H9 (cell line): ENCODE data around the gene INTS6. TPM values are rescaled to one million over a fixed set of nuclear protein-coding genes. Genes with fewer than 3 reads are reported as not detected.

Experiments
- DNase-seq: peaks from one replicate; pipeline ENCODE4 v3.0.0-alpha.2; 2017
- H2AFZ ChIP-seq: one replicate; pipeline ENCODE4 v1.6.1; 2013; ENCODE audit warnings: mild to moderate bottlenecking, low read length, control low read depth, moderate library complexity
- H2AK5ac ChIP-seq: 2 replicates; pipeline ENCODE4 v1.6.1; 2013; ENCODE audit warnings: low read length, control low read depth, mixed read lengths; ENCODE audit not compliant: insufficient read length
- H2BK120ac ChIP-seq: one replicate; pipeline ENCODE4 v1.6.1; 2013; ENCODE audit warnings: low read depth, mild to moderate bottlenecking, low read length, control low read depth, inconsistent platforms; ENCODE audit not compliant: poor library complexity, severe bottlenecking
- H2BK12ac ChIP-seq: 2 replicates; pipeline ENCODE4 v1.6.1; 2013; ENCODE audit warnings: low read length, control low read depth, mixed read lengths, low read depth; ENCODE audit not compliant: insufficient read length
- H2BK15ac ChIP-seq: 2 replicates; pipeline ENCODE4 v1.6.1; 2013; ENCODE audit warnings: low read depth, low read length, control low read depth
- H2BK20ac ChIP-seq: one replicate; pipeline ENCODE4 v1.6.1; 2013; ENCODE audit warnings: low read depth, mild to moderate bottlenecking, low read length, control low read depth, inconsistent platforms; ENCODE audit not compliant: poor library complexity, severe bottlenecking
- H2BK5ac ChIP-seq: 2 replicates; pipeline ENCODE4 v1.6.1; 2013; ENCODE audit warnings: low read length, control low read depth, mixed read lengths; ENCODE audit not compliant: insufficient read length
- H3K14ac ChIP-seq: 2 replicates; pipeline ENCODE4 v1.6.1; 2013; ENCODE audit warnings: low read length, control low read depth; ENCODE audit not compliant: insufficient read depth
- H3K18ac ChIP-seq: 2 replicates; pipeline ENCODE4 v1.6.1; 2013; ENCODE audit warnings: low read depth, mild to moderate bottlenecking, mixed read lengths, low read length, control low read depth; ENCODE audit not compliant: insufficient read length
- H3K23ac ChIP-seq: 2 replicates; pipeline ENCODE4 v1.6.1; 2013; ENCODE audit warnings: low read length, control low read depth, mixed read lengths, low read depth; ENCODE audit not compliant: insufficient read length
- H3K23me2 ChIP-seq: 2 replicates; pipeline ENCODE4 v1.6.1; 2013; ENCODE audit warnings: low read depth, mild to moderate bottlenecking, mixed read lengths, low read length, control low read depth; ENCODE audit not compliant: insufficient read length, poor library complexity, severe bottlenecking
- H3K27ac ChIP-seq: 2 replicates; pipeline ENCODE4 v1.5.1; 2013; ENCODE audit warnings: low read length, control low read depth, mixed read lengths, low read depth; ENCODE audit not compliant: insufficient read length
- H3K27me3 ChIP-seq: 2 replicates; pipeline ENCODE4 v1.6.1; 2013; ENCODE audit warnings: low read length, control low read depth, inconsistent platforms; ENCODE audit not compliant: insufficient read depth
- H3K4ac ChIP-seq: 2 replicates; pipeline ENCODE4 v1.6.1; 2013; ENCODE audit warnings: low read depth, mild to moderate bottlenecking, control low read depth, inconsistent platforms, low read length, moderate library complexity
- H3K4me1 ChIP-seq: 2 replicates; pipeline ENCODE4 v1.6.1; 2013; ENCODE audit warnings: low read length, control low read depth, inconsistent platforms; ENCODE audit not compliant: insufficient read depth
- H3K4me2 ChIP-seq: 2 replicates; pipeline ENCODE4 v1.6.1; 2013; ENCODE audit warnings: low read length, control low read depth, mixed read lengths; ENCODE audit not compliant: insufficient read length, insufficient read depth
- H3K56ac ChIP-seq: 2 replicates; pipeline ENCODE4 v1.6.1; 2013; ENCODE audit warnings: low read depth, mild to moderate bottlenecking, mixed read lengths, low read length, control low read depth; ENCODE audit not compliant: insufficient read length
- H3K79me1 ChIP-seq: 2 replicates; pipeline ENCODE4 v1.6.1; 2013; ENCODE audit warnings: low read depth, mild to moderate bottlenecking, moderate library complexity, low read length, control low read depth, inconsistent platforms; ENCODE audit not compliant: insufficient read depth, poor library complexity, severe bottlenecking
- H3K79me2 ChIP-seq: 2 replicates; pipeline ENCODE4 v1.6.1; 2013; ENCODE audit warnings: low read length, control low read depth, inconsistent platforms; ENCODE audit not compliant: insufficient read depth
- H3K9ac ChIP-seq: 2 replicates; pipeline ENCODE4 v1.6.1; 2013; ENCODE audit warnings: low read length, control low read depth, mixed read lengths; ENCODE audit not compliant: insufficient read length; ENCODE audit errors: extremely low read depth
- H3K9me3 ChIP-seq: one replicate; pipeline ENCODE4 v1.6.1; 2013; ENCODE audit warnings: low read depth, low read length, inconsistent platforms; ENCODE audit not compliant: control insufficient read depth
- H3T11ph ChIP-seq: one replicate; pipeline ENCODE4 v1.6.1; 2013; ENCODE audit warnings: mild to moderate bottlenecking, low read length, control low read depth, inconsistent platforms
- H4K20me1 ChIP-seq: one replicate; pipeline ENCODE4 v1.6.1; 2013; ENCODE audit not compliant: control insufficient read depth, insufficient read length, insufficient read depth
- H4K5ac ChIP-seq: 2 replicates; pipeline ENCODE4 v1.6.1; 2013; ENCODE audit warnings: low read depth, mild to moderate bottlenecking, mixed read lengths, low read length, control low read depth; ENCODE audit not compliant: insufficient read length
- H4K8ac ChIP-seq: replicated peaks from 2 replicates; pipeline ENCODE4 v1.6.1; 2013; ENCODE audit warnings: low read length, control low read depth, mixed read lengths, low read depth; ENCODE audit not compliant: insufficient read length
- H4K91ac ChIP-seq: 2 replicates; pipeline ENCODE4 v1.6.1; 2013; ENCODE audit warnings: low read depth, mild to moderate bottlenecking, moderate library complexity, mixed read lengths, low read length, control low read depth; ENCODE audit not compliant: insufficient read length
- H3K27ac Mint-ChIP-seq, 3 experiments: 2 replicates in 2 of 3; 3 replicates in 1 of 3; pipeline ENCODE4 v1.8.0; 2020 to 2021; ENCODE audit warnings: mixed read lengths in 3 of 3, mild to moderate bottlenecking in 1 of 3, moderate library complexity in 1 of 3
- H3K27me3 Mint-ChIP-seq: 2 replicates; pipeline ENCODE4 v1.8.0; 2021; ENCODE audit warnings: low read depth, mild to moderate bottlenecking, moderate library complexity, mixed read lengths
- H3K36me3 Mint-ChIP-seq, 3 experiments: 2 replicates in 2 of 3; 3 replicates in 1 of 3; pipeline ENCODE4 v1.8.0; 2020 to 2021; ENCODE audit warnings: low read depth in 3 of 3, mixed read lengths in 3 of 3; ENCODE audit not compliant: insufficient read depth in 1 of 3
- H3K4me1 Mint-ChIP-seq, 2 experiments: 2 replicates each; pipeline ENCODE4 v1.8.0; 2020; ENCODE audit warnings: mixed read lengths in 2 of 2
- H3K4me3 Mint-ChIP-seq, 2 experiments: 2 replicates in 1 of 2; 3 replicates in 1 of 2; pipeline ENCODE4 v1.8.0; 2020 to 2021; ENCODE audit warnings: mild to moderate bottlenecking in 2 of 2, mixed read lengths in 2 of 2, moderate library complexity in 1 of 2
- H3K9me3 Mint-ChIP-seq, 2 experiments: 2 replicates in 1 of 2; 3 replicates in 1 of 2; pipeline ENCODE4 v1.8.0; 2020; ENCODE audit warnings: mild to moderate bottlenecking in 2 of 2, mixed read lengths in 2 of 2, moderate library complexity in 1 of 2
- CTCF ChIP-seq: fragments of 200-600 bp; sonication (generic); conservative IDR thresholded peaks from 3 replicates; pipeline ENCODE4 v1.8.0; 2021; ENCODE audit warnings: antibody characterized with exemption, mild to moderate bottlenecking
- WGBS: extraction: QIAGEN DNeasy Blood & Tissue Kit; methylation state at CpG from one replicate; pipeline ENCODE4 v1.1.7; 2013; ENCODE audit warnings: missing lambda C conversion rate, low lambda C conversion rate, mixed read lengths; ENCODE audit not compliant: insufficient read length; ENCODE audit errors: extremely low coverage; 5-methylcytosine and 5-hydroxymethylcytosine counted together
- total RNA-seq: library from RNA; stranded (reverse); gene quantifications from 2 replicates; pipeline ENCODE4 v1.2.1, GENCODE V29; 2021

INTS6 gene
- total RNA-seq, 1 experiment from 2014 or later, result 61.2 TPM

GRCh38 chr13:51355217-51355616 lies 97.6 kb downstream of the INTS6 start:
- H3K27ac Mint-ChIP-seq, result no peak overlapping the region
- H3K4me3 Mint-ChIP-seq, result no peak overlapping the region
- Histone ChIP-seq H2AFZ (no peak overlapping the region), H2AK5ac (no peak overlapping the region), H2BK120ac (no peak overlapping the region), H3T11ph (no peak overlapping the region), H2BK12ac (no peak overlapping the region), H3K9ac (no peak overlapping the region), H3K18ac (no peak overlapping the region), H2BK20ac (no peak overlapping the region), H3K9me3 (no peaks in the 10 kb centered on the region), H3K4ac (no peak overlapping the region), H3K56ac (no peak overlapping the region), H3K27me3 (no peaks in the 10 kb centered on the region), H4K91ac (no peak overlapping the region), H3K79me2 (no peaks in the 10 kb centered on the region), H2BK15ac (no peak overlapping the region), H4K20me1 (no peaks in the 10 kb centered on the region), H2BK5ac (no peak overlapping the region), H3K23me2 (no peaks in the 10 kb centered on the region), H4K5ac (no peak overlapping the region), H3K4me1 (peaks cover 2% of the 10 kb centered on the region; the same call in 1 of the 2 replicates), H3K79me1 (no peaks in the 10 kb centered on the region), H4K8ac (no peak overlapping the region), H3K23ac (no peak overlapping the region), H3K14ac (no peak overlapping the region), H3K27ac (no peak overlapping the region), H3K4me2 (no peak overlapping the region)
- H3K9me3 Mint-ChIP-seq, result peaks cover 0 to 3% of the 10 kb centered on the region in 2 experiments; a peak in 1 of 5 replicates
- H3K27me3 Mint-ChIP-seq, result no peaks in the 10 kb centered on the region
- peaks cover 0 to 7% (median 1%) of the 10 kb centered on the region in 3 experiments; a peak in 1 of 7 replicates for H3K36me3 Mint-ChIP-seq
- no peak for DNase-seq
- no peak for TF ChIP-seq CTCF
- peaks cover 10 to 29% of the 10 kb centered on the region in 2 experiments for H3K4me1 Mint-ChIP-seq
- no CpG with 5 or more reads among the region's 2 CpGs for WGBS
